ENCODE data around the gene GIT2.

GIT2 gene

GRCh38 chr12:109885616-109886015, 110.6 kb downstream of the GIT2 start:
- DNase-seq: no peak

GRCh38 chr12:109883461-109883860, 112.7 kb downstream of the GIT2 start:
- DNase-seq: no peak

DNA sequence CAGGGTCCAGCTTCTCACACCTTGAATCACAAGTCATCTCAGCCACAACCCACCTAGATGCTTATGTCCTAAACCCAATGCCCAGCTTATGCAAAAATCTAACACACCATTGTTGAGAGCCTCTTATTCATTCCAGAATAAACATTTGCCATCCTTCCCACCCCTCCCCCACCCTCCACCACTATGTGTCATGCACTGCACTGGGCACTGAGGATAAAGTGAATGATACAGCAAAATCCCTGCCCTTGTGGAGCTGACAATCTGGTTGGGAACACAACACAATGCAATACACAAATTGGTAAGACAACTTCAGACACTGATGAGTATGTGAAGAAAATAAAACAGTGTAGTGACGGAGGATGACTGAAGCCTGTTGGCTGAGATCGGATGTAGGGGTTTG, 114.4 kb downstream of the GIT2 start:
- no peak for DNase-seq

DNA sequence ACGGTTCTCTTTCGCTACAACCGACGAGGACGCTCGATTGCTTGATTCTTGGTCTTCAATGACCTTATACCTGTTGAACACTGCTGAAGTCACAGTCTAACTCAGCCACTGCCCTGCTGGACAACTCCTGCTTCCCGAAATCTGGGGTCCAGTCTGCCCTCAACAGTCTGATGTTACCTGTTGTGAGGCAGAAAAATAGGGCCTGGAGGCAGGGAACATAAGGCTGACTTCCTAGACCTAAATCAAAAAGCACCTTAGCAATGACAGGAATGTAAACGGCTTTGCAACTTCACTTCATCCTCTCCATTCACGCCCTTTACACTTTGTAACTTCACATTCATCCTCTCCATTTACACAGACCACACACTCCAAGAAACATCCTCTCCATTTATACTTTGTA, 115.2 kb downstream of the GIT2 start:
- DNase-seq: no peak

DNA sequence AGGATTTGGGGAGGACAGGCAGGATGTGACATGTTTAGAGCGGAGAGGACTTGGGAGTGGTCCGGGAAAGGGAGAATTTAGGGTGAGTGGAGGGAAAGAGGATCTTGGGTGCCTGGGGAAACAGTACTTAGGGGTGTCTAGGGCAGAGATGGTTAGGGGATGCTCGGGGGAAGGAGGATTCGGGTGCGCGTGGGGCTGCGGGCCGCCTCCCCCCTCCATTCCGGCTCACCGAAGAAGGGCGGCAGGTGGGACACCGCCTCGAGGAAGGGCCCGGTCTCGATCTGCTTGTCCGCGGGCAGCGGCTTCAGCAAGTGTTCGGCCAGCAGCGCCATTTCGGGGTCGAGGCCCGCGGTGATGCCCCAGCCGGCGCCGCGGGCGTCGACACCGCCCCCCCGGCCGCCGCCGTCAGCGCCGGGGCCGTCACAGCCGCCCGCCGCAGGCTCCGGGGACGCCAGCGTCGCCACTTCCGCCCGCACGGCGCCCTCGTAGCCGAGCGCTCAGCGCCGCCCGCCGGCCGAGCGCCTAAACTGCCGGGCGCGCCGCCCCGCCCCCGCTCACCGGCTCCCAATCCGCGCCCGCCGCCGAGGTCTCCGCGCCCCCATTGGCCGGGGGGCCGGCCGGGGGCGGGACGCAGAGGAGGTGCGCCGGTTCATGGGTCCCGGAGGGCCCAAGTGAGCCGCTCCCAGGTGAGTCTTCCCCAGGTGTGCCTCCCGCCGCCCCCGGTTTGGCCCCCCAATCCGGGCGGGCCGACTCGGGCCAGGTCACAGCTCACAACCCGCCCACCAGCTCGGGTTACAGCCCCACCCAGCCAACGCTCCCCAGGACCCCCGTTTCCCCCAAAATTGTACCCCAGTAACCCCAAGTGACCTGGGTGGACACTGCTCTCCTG, 115.9 kb downstream of the GIT2 start, which contains the start of gene GLTP:
Gene GLTP (minus strand): TSS at position 499 of the 889 bp plus-strand sequence. CDS start 167 bp downstream, at position 332.
- peak; percentile 85 for DNase-seq
